ENCODE results near the gene SSR3.

GRCh38 chr3:156551261-156551660 lies 3.7 kb downstream of the SSR3 start:
- TF ChIP-seq CTCF (conservative IDR thresholded peaks at IDR 0.05 in 1 of 2, IDR thresholded peaks at IDR 0.05 in 1 of 2; ENCODE audit: low read depth in 1 of 2, low read length in 2 of 2) (no peak), EZH2 (IDR thresholded peaks at IDR 0.05; ENCODE audit: low read length, missing control alignments) (no peak)
